HG02798 (cell line): Measurements from ENCODE around the gene CD274.
"Not testable (repeated sequence)": the region's sequence is repeated elsewhere in the genome, so short reads cannot be mapped to it uniquely, and the experiment has no call there.

Source experiments
- ATAC-seq: cut with Tn5 transposase; IDR thresholded peaks from one replicate; pipeline ENCODE4 v1.9.1; 2021; ENCODE audit warnings: mild to moderate bottlenecking; ENCODE audit not compliant: unreplicated experiment, poor library complexity

The CD274 gene

DNA sequence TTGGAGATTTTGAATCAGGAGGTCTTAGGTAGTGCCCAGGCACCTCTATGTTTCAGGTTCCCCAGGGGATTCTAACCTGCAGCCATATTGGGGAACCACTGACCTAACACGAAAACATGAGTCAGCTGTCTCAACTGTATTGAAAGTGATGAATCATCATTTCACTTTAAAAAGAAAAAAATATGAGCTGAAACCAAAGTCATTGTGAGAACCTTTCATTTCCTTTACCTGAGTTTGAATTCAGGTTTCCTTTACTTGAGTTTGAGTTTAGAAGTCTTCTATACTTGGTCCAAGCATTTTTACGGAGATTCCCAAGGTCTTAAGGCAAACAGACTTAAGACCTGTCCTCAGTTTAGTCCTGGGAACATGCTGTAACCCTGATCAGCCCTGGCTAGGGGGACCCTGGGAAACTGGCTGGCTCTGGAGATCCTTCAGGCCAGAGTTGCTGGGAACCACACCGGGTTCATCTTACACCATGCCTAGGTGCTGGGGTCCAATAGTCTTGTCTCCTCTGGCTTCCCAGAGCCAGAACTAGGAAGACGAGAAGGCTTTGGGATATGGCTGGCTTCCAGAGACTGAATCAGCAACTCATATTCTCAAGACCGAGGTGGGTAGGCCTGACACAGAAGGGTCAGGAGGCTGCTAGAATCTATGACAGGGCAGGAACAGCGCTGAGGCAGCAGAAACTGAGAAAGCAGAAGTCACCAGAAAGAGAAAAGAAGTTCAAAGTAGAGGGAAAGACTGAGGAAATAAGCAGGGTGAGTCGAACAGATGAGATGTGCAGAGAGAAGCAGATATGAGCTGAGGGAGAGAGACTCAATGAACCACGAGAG lies 43.6 kb downstream of the CD274 start:
- ATAC-seq: peak; percentile 90

DNA sequence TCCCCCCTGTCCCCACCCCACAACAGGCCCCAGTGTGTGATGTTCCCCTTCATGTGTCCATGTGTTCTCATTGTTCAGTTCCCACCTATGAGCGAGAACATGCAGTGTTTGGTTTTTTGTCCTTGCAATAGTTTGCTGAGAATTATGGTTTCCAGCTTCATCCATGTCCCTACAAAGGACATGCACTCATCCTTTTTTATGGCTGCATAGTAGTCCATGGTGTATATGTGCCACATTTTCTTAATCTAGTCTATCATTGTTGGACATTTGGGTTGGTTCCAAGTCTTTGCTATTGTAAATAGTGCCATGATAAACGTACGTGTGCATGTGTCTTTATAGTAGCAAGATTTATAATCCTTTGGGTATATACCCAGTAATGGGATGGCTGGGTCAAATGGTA lies 44.4 kb downstream of the CD274 start:
- not testable (repeated sequence) for ATAC-seq

DNA sequence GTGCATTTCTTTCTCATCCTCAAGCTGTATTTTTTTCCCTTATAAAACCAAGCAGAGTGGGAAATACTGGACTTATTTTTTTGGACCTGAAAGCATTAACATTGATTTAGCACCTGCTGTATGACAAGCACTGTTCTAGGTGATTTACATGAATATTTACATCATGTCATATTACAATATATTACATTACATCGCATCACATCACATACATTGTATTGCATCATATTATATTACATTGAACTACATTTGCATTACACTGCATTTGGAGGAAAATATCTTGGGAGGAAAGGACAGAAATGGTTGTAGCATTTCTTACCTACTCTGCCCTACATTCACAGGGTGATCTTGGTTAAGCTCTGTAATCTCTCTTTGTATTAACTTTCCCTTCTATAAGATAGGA lies 48.8 kb downstream of the CD274 start:
- ATAC-seq: no peak

DNA sequence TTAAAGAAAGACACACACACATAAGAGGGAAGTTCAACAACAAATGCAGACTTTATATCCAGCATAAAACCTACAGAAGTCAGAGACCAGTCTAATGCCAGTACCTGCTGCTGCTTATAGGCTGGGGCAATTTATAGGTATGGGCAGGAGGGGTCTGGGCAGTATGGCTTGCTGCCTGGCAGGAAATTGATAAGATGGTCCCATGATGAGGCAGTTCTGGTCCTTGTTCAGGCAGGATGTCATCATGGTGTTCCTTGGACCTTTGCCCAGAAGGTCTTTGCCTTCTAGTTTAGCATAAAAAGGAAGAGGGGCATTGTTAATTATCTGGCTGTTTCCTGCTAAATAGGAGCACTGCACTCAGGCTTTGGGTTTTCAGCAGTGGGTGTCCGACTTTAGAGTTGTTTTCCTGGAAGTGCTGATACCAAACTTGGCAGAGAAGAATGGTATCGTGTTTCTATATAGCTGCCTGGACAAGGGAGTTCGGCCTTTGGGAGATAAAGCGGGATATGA lies 49.6 kb downstream of the CD274 start:
- no peak for ATAC-seq

DNA sequence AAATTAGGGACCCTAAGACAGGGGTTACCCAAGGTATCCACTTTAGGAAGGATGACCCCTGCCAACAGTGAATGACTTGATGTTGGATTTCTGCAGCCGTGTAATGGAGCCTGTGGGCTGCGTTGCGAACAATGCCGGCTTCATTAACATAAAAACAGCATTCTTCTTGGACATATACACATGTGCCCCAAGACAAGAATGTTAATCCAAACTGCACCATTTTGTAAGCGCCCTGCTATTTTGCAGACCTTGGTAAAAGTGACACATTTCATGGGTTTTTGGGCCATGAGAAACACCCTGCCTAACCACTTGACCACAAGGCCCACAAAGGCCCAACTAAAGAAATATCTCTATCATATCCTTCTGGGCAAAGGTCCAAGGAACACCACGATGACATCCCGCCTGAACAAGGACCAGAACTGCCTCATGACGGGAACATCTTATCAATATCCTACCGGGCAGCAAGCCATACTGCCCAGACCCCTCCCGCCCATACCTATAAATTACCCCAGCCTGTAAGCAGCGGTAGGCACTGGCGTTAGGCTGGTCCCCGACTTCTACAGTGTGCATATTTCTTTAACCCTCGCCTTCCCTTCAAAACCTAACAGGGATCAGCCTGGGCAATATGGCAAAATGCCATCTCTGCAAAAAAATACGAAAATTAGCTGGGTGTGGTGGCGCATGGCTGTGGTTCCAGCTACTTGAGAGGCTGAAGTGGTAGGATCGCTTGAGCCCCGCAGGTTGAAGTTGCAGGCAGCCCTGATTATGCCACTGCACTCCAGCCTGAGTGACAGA lies 50.3 kb downstream of the CD274 start:
- no peak for ATAC-seq

DNA sequence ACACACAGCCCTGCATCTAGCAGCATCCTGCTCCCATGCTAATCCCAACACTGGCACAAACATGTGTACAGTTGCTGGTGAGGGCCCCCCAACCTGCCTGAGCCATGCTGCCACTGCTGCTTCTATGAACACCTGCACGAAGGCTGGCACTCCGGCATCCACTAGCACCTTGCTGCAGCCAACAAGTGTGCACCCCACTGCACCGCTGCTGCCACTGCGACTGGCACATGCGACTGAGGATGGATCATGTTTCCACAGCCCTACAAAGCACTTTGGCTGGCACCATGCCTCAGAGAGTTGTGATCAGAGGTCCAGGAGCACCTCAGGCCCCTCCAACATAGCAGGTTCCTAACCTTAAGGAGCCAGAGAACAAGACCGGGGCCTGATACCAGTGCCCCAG lies 52.2 kb downstream of the CD274 start:
- ATAC-seq: no peak

DNA sequence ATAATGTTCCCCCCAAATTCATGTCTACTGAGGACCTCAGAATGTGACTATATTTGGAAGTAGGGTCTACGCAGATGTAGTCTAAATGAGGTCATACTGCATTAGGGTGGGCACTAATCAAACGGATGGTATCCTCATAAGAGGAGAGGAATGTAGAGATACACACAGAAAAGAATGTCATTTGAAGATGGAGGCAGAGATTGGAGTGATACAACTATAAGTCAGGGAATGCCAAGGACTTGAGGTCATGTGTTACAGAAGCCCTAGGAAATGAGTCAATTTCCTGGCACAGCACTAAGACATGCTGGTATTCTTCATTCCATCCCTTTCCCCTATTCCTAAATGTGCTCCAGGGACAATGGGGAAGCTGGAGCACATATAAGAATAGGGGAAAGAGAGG lies 59.2 kb downstream of the CD274 start:
- ATAC-seq: no peak

DNA sequence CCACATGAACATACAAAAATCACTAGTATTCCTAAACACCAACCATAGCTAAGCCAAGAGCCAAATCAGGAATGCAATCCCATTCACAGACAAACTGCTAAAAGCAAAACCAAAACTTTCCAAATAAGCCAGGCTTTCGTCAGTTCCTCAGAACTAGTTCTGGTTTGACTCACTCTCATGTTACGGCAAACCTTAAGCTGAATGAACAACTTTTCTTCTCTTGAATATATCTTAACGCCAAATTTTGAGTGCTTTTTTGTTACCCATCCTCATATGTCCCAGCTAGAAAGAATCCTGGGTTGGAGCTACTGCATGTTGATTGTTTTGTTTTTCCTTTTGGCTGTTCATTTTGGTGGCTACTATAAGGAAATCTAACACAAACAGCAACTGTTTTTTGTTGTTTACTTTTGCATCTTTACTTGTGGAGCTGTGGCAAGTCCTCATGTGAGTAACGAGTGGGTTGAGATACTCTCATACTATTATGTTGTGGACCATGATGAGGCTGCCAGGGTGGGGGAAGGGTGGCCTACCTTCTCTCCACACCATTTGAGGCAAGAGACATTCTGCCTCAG lies 60.1 kb downstream of the CD274 start, which contains the start of gene PDCD1LG2:
Gene PDCD1LG2 (plus strand): TSS at position 172 of the 572 bp plus-strand sequence. CDS start 12,016 bp downstream, outside the sequence.
- ATAC-seq: peak; percentile 73

DNA sequence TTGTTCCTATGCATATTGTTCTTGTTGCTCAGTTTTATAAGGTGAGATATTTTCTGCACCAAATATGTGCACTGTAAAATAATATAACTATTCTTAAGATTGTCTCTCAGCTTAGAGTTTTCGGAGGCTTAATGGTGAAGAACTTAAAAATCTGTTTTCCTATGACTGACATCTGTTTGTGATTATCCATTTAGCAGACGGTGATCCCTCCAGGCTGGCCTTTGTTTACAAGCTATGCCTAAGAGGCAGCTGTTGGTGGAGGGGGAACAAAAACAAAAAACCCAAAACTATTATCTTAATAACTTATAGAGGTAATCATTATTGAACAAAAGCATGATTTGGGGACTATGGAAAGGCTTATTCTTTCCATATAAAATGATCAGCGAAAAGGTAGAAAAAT lies 60.6 kb downstream of the CD274 start:
- no peak for ATAC-seq

DNA sequence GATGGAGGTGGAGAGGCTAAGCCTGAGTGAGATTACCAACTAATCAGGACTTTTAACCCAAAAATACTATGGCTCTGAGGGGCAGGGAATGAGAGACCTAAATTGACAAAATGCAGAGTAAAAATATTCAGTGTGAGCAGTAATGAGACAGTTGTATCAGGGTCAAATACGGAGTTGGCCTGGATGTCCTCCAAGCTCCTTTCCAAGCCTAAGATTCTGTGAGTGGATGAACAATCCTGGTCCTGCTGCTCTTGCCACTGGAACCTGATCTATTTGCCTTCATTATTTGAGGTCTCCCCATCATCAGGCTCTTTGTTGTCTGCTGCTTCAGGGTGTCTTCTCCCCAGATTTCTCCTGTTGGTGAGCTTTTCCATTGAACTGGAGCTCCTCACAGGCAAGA lies 61.1 kb downstream of the CD274 start:
- no peak for ATAC-seq

DNA sequence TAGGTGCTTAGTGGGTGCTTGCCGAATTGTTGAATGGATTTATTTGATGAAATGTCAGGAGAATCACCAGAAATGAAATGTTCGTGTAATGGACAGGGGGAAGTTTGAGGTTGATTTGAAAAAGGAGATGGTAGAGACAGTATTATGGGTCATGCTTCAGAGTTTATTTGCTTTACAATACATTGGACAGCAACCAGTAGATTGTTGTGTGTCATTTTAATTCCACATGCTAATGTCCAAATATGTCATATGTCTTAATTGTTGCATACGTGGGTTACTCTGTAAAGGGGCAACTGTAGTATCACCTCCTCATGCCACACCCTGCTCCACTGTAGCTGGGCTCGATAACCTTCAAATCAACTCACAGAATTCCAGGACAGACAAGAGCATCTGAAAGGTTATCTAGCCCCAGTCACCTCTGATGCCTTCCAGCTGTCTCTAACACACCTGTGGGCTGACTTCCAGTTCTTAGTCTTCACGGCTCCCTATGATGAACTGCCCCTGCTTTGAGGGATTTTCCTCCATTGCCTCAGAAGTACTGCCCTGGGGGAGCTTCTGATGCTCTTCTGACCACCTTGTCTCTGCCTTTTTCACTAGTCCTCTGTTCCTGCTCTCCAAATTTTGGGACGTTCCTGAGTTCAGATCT lies 61.7 kb downstream of the CD274 start:
- ATAC-seq: no peak

DNA sequence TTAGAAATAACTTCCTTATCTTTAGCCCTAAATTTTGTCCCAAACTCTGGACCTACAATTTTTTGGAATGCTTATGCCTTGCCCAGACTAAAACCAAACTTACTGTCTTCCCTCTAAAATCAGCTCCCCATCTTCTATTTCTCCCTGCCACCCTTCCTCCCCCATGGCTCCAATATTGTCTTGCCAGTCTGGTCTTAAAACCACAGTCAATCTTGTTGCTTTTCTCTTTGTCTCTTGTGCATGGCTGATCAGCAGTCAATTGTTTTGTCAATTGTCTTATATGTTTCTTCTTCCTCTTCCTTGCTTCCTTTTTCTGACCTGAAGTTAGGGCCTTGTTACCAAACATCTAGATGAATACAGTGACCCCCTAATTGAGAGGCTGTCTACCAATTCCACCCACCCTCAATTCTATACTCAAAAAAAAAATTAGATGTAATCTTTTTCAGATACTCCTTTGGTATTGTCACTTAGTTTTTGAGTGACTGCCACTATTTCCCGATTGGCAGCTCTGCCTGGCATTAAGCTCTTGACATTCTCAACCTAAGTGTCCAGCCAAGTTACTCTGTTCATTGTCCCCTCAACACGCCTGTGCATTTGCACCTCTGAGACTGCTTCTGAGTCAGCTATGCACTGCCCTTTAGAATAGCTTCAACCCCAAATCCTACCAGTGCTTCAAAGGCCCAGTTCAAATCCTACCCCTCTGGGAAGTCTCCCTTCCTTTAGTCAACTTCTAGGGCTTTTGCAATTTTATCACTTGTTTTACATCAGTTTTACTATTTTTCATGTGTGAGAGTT lies 62.5 kb downstream of the CD274 start:
- no peak for ATAC-seq

DNA sequence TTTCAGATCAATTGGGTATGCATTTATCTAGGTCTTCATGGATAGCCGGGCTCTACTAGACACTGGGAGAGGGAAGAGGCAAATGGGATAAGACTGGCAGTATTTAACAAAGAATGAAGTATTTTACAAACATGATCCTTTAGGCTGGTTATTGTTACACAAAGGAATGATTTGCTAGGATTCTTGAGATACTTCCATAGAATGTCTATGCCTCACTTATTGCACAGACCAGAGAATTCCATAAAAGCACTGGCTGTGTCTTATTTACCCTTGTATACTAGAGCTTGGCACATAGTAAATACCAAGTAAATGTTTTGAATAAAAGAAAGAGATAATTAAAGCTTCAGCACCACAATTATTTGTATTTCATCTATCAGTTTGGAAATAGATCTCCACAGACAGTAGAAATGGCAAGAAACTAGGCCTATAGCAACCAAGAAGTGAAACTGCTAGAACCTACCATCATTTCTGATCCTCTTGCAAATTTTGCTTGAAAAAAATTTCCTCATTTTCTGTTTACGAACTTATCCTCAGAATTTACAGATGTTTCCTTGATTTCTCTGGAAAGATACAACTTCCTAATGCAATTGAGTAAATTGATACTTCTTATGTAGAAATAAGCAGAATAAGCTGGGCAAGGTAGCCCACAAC lies 63.7 kb downstream of the CD274 start:
- ATAC-seq: no peak

DNA sequence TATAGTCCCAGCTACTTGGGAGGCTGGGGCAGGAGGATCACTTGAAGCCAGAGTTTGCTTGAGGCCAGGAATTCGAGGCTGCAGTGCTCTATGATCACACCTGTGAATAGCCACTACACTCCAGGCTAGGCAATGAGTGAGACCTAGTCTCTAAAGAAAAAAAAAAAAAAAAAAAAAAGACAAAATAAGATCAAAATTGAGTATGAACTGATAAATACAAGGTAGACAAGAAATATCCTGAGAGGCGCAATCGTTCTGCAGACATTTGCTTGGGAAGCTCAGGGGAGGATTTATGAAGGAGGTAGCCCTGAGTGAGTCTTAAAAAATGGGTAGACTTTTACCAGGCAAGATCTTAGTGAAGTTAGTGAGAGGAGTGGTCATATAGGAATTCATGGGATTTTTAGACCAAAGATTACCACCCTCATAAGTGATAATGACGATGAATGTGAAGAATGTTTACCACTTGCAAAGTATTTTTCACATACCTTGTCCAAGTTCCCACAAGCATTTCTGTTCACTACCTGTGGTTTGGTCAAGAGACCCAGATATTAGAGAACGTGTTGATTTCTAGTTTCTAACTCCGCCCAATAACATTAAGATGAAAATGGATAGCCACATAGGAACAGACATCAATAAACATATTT lies 64.4 kb downstream of the CD274 start:
- ATAC-seq: no peak

DNA sequence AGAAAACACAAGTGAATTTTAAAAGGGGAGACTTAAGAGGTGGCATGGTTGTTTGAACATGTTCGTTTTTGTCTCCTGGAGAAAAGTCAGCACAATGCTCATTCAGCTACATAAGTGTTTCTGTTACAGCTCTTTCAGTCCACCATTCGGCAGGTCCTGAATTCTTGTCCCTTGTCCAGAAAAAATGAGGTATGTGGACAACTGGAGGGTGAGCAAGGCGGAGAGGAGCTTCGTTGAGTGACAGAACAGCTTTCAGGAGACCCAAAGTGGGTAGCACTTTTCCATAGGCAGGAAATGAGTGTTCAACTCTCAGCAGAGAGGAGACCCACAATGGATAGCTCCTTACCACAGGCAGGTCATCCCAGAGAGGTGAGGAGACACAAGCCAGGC lies 64.9 kb downstream of the CD274 start:
- ATAC-seq: no peak

DNA sequence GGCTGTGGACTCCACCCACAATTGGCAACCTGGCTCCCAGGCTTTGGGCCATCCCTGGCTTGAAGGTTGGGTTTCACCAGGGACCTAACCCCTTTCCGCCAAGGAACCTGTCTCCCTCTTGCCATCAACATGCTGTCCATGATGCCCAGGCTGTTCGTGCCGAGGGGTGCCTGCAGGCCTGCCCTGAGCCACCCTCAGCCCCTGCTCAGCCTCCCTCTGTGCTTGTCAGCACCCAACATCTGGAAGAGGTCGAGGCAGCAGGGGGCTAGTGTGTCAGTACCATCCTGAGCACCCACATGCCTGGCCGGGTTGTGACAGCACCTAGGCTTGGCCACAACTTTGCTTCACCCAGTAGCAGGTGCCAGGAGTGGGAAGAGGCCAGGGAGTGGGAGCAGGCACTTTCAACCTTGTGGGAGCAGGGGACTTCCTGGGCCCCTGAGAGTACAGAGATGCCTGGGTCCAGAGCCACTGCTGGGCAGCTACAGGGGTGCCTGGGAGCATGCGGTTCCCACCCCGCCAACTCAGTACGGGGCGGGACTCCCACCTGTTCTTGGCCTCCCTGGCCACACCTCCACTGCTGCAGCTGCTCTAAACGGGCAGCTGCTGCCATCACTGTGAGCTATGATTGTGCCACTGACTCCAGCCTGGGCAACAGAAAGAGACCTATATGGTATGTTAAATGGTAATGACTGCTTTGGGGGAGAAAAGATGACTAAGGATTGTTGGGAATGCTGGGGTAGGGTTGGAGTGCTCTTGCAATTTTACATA lies 66.3 kb downstream of the CD274 start:
- ATAC-seq: no peak

DNA sequence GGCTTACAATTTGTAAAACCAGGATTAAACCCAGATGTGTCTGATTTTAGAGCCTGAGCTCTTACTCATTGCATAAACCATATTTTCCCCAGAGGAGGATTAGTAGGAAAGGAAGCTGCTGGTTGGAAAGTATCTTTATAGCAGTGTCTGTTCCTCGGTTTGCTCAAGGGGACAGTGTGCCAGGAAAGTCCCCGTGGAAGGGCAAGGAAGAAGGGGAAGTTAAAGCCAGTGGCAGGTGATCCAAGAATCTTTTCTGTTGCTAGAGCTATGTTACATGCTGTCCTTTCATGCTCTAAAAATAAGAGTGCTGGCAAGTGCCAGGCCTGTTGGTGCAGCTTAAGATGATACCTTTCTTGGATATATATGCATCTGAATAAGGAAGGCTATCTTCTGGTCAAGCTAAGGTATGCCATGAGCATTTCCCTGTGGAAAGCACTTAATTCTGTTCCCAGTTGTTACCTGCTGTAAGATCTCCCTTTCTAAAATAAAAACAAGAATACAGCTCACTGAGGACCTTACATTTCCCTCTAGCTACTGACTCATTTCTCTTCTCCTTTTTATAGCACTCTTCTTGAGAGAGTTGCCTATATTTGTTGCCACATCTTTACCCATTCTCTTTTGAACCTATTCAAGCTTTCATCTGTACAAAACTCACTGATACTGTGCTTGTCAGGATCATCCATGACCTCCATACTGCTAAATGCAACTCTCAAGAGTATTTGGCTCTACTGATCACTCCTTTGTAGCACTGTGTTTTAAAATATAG lies 68.0 kb downstream of the CD274 start:
- peak; percentile 59 for ATAC-seq
